ENCODE measurements around the gene S100A3. TPM values are rescaled to one million over a fixed set of nuclear protein-coding genes. Genes with fewer than 3 reads are reported as not detected.
"Not testable (repeated sequence)": the region's sequence is repeated elsewhere in the genome, so short reads cannot be mapped to it uniquely, and the experiment has no call there.

Gene S100A3
- total and polyA plus RNA-seq, 2 experiments from 2014 or later, result 0.42 TPM; not detected in 1

GRCh38 chr1:153527023-153527682 is 21.9 kb downstream of the S100A3 start:
- no peaks in the 10 kb centered on the region for H3K4me1 ChIP-seq (ENCODE audit: low read depth)
- no peak overlapping the region for H3K27ac ChIP-seq
- no peaks in the 10 kb centered on the region for H3K27me3 ChIP-seq
- no peak for TF ChIP-seq CTCF (IDR thresholded peaks at IDR 0.05; ENCODE audit: low read depth, low read length)
- no peak for DNase-seq (ENCODE audit: low read depth in 1 of 2, low spot score in 1 of 2)
- H3K9me3 ChIP-seq (ENCODE audit: low read depth), result no peaks in the 10 kb centered on the region
- no peaks in the 10 kb centered on the region for H3K36me3 ChIP-seq
- no peak overlapping the region for H3K4me3 ChIP-seq

- Histone ChIP-seq H3K27ac (no peak overlapping the region), H3K9me3 (ENCODE audit: low read depth) (no peaks in the 10 kb centered on the region), H3K36me3 (no peaks in the 10 kb centered on the region), H3K4me1 (ENCODE audit: low read depth) (no peaks in the 10 kb centered on the region), H3K27me3 (no peaks in the 10 kb centered on the region), H3K4me3 (no peak overlapping the region)
- TF ChIP-seq CTCF (IDR thresholded peaks at IDR 0.05; ENCODE audit: low read depth, low read length), result no peak
- no peak for DNase-seq (ENCODE audit: low read depth in 1 of 2, low spot score in 1 of 2)
Measured at GRCh38 chr1:153526132-153526543, 22.9 kb downstream of the S100A3 start.

GRCh38 chr1:153525088-153525728 is 23.9 kb downstream of the S100A3 start:
- Histone ChIP-seq H3K4me3 (no peak overlapping the region), H3K9me3 (ENCODE audit: low read depth) (no peaks in the 10 kb centered on the region), H3K27ac (no peak overlapping the region), H3K4me1 (ENCODE audit: low read depth) (no peaks in the 10 kb centered on the region), H3K27me3 (no peaks in the 10 kb centered on the region), H3K36me3 (no peaks in the 10 kb centered on the region)
- DNase-seq (ENCODE audit: low read depth in 1 of 2, low spot score in 1 of 2), result no peak
- TF ChIP-seq CTCF (IDR thresholded peaks at IDR 0.05; ENCODE audit: low read depth, low read length), result no peak

GRCh38 chr1:153522353-153523048 is 26.6 kb downstream of the S100A3 start:
- not testable (repeated sequence) for H3K4me1 ChIP-seq (ENCODE audit: low read depth); H3K27me3 ChIP-seq; H3K27ac ChIP-seq; H3K4me3 ChIP-seq; H3K9me3 ChIP-seq (ENCODE audit: low read depth); DNase-seq (ENCODE audit: low read depth in 1 of 2, low spot score in 1 of 2); H3K36me3 ChIP-seq

GRCh38 chr1:153521808-153522207 is 27.2 kb downstream of the S100A3 start:
- not testable (repeated sequence) for H3K4me3 ChIP-seq; H3K4me1 ChIP-seq (ENCODE audit: low read depth); H3K9me3 ChIP-seq (ENCODE audit: low read depth); H3K27me3 ChIP-seq; H3K36me3 ChIP-seq; DNase-seq (ENCODE audit: low read depth in 1 of 2, low spot score in 1 of 2); H3K27ac ChIP-seq

GRCh38 chr1:153520818-153521476 is 28.1 kb downstream of the S100A3 start:
- TF ChIP-seq CTCF (IDR thresholded peaks at IDR 0.05; ENCODE audit: low read depth, low read length), result no peak
- Histone ChIP-seq H3K4me3 (no peak overlapping the region), H3K4me1 (ENCODE audit: low read depth) (no peaks in the 10 kb centered on the region), H3K27me3 (no peaks in the 10 kb centered on the region), H3K9me3 (ENCODE audit: low read depth) (no peaks in the 10 kb centered on the region), H3K36me3 (no peaks in the 10 kb centered on the region), H3K27ac (no peak overlapping the region)
- no peak for DNase-seq (ENCODE audit: low read depth in 1 of 2, low spot score in 1 of 2)

GRCh38 chr1:153520137-153520691 is 28.8 kb downstream of the S100A3 start:
- H3K4me1 ChIP-seq (ENCODE audit: low read depth), result not testable (repeated sequence)

More at GRCh38 chr1:153520137-153520691, 28.8 kb downstream of the S100A3 start:
- DNase-seq (ENCODE audit: low read depth in 1 of 2, low spot score in 1 of 2); H3K27me3 ChIP-seq; H3K4me3 ChIP-seq; H3K9me3 ChIP-seq (ENCODE audit: low read depth); H3K36me3 ChIP-seq; H3K27ac ChIP-seq: not testable (repeated sequence)
